ENCODE measurements around the gene POU6F2. TPM values are rescaled to one million over a fixed set of nuclear protein-coding genes. Genes with fewer than 3 reads are reported as not detected.
"Not testable (repeated sequence)": the region's sequence is repeated elsewhere in the genome, so short reads cannot be mapped to it uniquely, and the experiment has no call there.

POU6F2 gene
- total RNA-seq, 1 donor from 2014 or later: 0.16 TPM

DNA sequence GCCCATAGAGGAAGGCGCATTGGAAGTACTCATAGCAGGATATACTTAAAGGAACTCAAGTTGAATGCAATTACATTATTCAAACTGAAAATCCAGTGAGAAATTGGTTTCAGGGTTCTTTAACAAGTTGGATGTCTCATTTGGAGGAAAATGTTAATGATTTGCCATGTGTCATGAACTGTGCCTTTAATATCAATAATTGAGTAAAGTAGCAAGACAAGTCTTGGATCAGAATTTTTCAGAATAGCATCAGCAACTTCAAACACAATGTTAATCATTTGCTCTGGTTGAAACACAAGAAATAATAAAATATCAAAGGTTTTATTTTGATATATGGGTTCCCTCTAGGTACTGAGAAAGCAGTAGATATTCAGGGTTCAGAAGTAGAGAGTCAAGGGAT lies 24.5 kb upstream of the POU6F2 start:
- DNase-seq: no peak
- H3K27ac Mint-ChIP-seq: no peak overlapping the region
- peaks cover 2% of the 10 kb centered on the region for H3K27me3 Mint-ChIP-seq
- no peak overlapping the region for H3K4me3 Mint-ChIP-seq
- no peaks in the 10 kb centered on the region for H3K36me3 Mint-ChIP-seq (ENCODE audit: low read depth)
- no peaks in the 10 kb centered on the region for H3K9me3 Mint-ChIP-seq
- intact Hi-C loops (cut with micrococcal nuclease): no loop called here
- H3K4me1 Mint-ChIP-seq: no peaks in the 10 kb centered on the region

GRCh38 chr7:38953971-38954370 lies 23.7 kb upstream of the POU6F2 start:
- Mint-ChIP-seq H3K9me3 (no peaks in the 10 kb centered on the region), H3K4me1 (no peaks in the 10 kb centered on the region), H3K27ac (no peak overlapping the region), H3K4me3 (no peak overlapping the region), H3K27me3 (peaks cover 2% of the 10 kb centered on the region), H3K36me3 (ENCODE audit: low read depth) (no peaks in the 10 kb centered on the region)
- intact Hi-C loops (cut with micrococcal nuclease): no loop called here
- no peak for DNase-seq

DNA sequence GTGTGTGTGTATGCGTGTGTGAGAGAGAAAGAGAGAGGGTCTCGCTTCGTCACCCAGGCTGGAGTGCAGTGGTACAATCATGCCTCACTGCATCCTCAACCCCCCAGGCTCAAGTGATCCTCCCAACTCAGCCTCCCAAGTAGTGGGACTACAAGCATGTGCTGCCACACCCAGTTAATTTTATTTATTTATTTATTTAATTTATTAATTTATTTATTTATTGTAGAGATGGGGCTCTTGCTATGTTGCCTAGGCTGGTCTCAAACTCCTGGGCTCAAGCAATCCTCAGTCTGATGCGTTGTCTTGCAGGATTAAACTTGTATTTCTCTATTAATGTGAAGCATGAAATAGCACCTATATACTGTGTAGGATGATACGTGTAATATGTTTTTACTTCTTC lies 21.8 kb upstream of the POU6F2 start:
- Mint-ChIP-seq H3K4me1 (no peaks in the 10 kb centered on the region), H3K4me3 (no peak overlapping the region), H3K27me3 (peaks cover 2% of the 10 kb centered on the region), H3K36me3 (ENCODE audit: low read depth) (no peaks in the 10 kb centered on the region), H3K9me3 (no peaks in the 10 kb centered on the region), H3K27ac (no peak overlapping the region)
- intact Hi-C loops (cut with micrococcal nuclease): no loop called here
- DNase-seq: no peak

GRCh38 chr7:38962028-38962427 lies 15.7 kb upstream of the POU6F2 start:
- Mint-ChIP-seq H3K9me3 (no peaks in the 10 kb centered on the region), H3K4me3 (no peak overlapping the region), H3K27me3 (peaks cover 2% of the 10 kb centered on the region), H3K36me3 (ENCODE audit: low read depth) (no peaks in the 10 kb centered on the region), H3K4me1 (no peaks in the 10 kb centered on the region), H3K27ac (no peak overlapping the region)
- intact Hi-C loops (cut with micrococcal nuclease): no loop called here
- no peak for DNase-seq

- intact Hi-C loops (cut with micrococcal nuclease): no loop called here
- Mint-ChIP-seq H3K4me1 (no peaks in the 10 kb centered on the region), H3K36me3 (ENCODE audit: low read depth) (no peaks in the 10 kb centered on the region), H3K27ac (no peak overlapping the region), H3K27me3 (peaks cover 2% of the 10 kb centered on the region), H3K4me3 (no peak overlapping the region), H3K9me3 (no peaks in the 10 kb centered on the region)
- no peak for DNase-seq
These were observed 12.8 kb upstream of the POU6F2 start for GRCh38 chr7:38964921-38965320.

DNA sequence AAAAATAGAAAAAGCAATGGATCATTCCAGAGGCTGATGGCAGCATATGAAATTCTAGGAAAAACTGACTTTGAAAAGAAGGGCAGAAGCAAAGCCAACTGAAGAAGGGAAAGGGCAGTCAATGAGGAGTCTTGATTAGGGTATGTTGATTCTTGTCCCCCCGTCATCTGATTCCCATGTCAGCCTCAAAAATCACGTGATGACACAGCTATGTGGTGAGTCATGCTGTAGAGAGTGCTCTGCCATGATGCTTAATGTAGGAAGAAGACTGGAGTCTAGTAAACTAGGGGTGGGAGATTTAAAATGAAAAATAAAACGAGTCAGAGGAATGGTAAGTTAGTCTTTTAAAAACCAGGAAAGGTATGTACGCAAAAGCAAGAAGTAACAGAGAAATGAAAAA lies 3.9 kb upstream of the POU6F2 start:
- no peak overlapping the region for H3K27ac Mint-ChIP-seq
- peaks cover 36% of the 10 kb centered on the region for H3K27me3 Mint-ChIP-seq
- no peak overlapping the region for H3K4me3 Mint-ChIP-seq
- H3K9me3 Mint-ChIP-seq: no peaks in the 10 kb centered on the region
- H3K36me3 Mint-ChIP-seq (ENCODE audit: low read depth): no peaks in the 10 kb centered on the region
- H3K4me1 Mint-ChIP-seq: no peaks in the 10 kb centered on the region
- intact Hi-C loops (cut with micrococcal nuclease): no loop called here
- no peak for DNase-seq

GRCh38 chr7:38975944-38976392 lies 1.7 kb upstream of the POU6F2 start:
- Mint-ChIP-seq H3K9me3 (no peaks in the 10 kb centered on the region), H3K4me3 (no peak overlapping the region), H3K27ac (no peak overlapping the region), H3K27me3 (peaks cover 38% of the 10 kb centered on the region), H3K4me1 (no peaks in the 10 kb centered on the region), H3K36me3 (ENCODE audit: low read depth) (no peaks in the 10 kb centered on the region)
- intact Hi-C loops (cut with micrococcal nuclease): no loop called here
- DNase-seq: no peak

GRCh38 chr7:38978491-38978890 lies 782 bp downstream of the POU6F2 start:
- Mint-ChIP-seq H3K27ac (no peak overlapping the region), H3K27me3 (peaks cover 39% of the 10 kb centered on the region), H3K4me3 (no peak overlapping the region), H3K9me3 (no peaks in the 10 kb centered on the region), H3K36me3 (ENCODE audit: low read depth) (no peaks in the 10 kb centered on the region), H3K4me1 (no peaks in the 10 kb centered on the region)
- intact Hi-C loops (cut with micrococcal nuclease): no loop called here
- no peak for DNase-seq

- no peaks in the 10 kb centered on the region for H3K27me3 Mint-ChIP-seq
- H3K4me3 Mint-ChIP-seq: no peak overlapping the region
- H3K27ac Mint-ChIP-seq: no peak overlapping the region
- H3K4me1 Mint-ChIP-seq: no peaks in the 10 kb centered on the region
- no peaks in the 10 kb centered on the region for H3K36me3 Mint-ChIP-seq (ENCODE audit: low read depth)
- intact Hi-C loops (cut with micrococcal nuclease): no loop called here
- no peak for DNase-seq
- H3K9me3 Mint-ChIP-seq: no peaks in the 10 kb centered on the region
These were observed 14.5 kb downstream of the POU6F2 start for GRCh38 chr7:38992203-38992602.

- H3K36me3 Mint-ChIP-seq (ENCODE audit: low read depth): no peaks in the 10 kb centered on the region
- H3K4me3 Mint-ChIP-seq: no peak overlapping the region
- no peaks in the 10 kb centered on the region for H3K27me3 Mint-ChIP-seq
- H3K9me3 Mint-ChIP-seq: no peaks in the 10 kb centered on the region
- no peaks in the 10 kb centered on the region for H3K4me1 Mint-ChIP-seq
- no peak for DNase-seq
- intact Hi-C loops (cut with micrococcal nuclease): no loop called here
- H3K27ac Mint-ChIP-seq: no peak overlapping the region
These were observed 23.9 kb downstream of the POU6F2 start for GRCh38 chr7:39001595-39001994.

DNA sequence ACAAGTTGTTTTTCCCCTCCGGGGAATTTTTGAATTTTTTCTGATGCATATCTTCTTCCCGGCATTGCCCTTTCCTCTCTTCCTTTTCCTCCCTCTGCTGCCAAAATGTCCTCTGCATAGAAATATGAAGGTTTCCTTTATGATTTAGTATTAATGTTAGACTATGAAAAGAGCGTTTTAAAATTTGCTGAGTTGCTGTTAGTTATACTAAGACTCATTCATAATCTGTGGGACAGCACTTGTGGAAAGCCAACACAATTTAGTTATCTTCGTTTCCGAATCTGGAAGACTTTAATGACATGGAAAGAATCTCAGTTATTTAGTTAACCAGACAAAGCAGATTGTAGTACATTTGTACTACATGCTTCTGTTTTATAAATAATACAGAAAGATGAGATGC lies 25.0 kb downstream of the POU6F2 start:
- Mint-ChIP-seq H3K27ac (no peak overlapping the region), H3K4me1 (no peaks in the 10 kb centered on the region), H3K36me3 (ENCODE audit: low read depth) (no peaks in the 10 kb centered on the region), H3K9me3 (no peaks in the 10 kb centered on the region), H3K27me3 (no peaks in the 10 kb centered on the region), H3K4me3 (no peak overlapping the region)
- no peak for DNase-seq
- intact Hi-C loops (cut with micrococcal nuclease): no loop called here

DNA sequence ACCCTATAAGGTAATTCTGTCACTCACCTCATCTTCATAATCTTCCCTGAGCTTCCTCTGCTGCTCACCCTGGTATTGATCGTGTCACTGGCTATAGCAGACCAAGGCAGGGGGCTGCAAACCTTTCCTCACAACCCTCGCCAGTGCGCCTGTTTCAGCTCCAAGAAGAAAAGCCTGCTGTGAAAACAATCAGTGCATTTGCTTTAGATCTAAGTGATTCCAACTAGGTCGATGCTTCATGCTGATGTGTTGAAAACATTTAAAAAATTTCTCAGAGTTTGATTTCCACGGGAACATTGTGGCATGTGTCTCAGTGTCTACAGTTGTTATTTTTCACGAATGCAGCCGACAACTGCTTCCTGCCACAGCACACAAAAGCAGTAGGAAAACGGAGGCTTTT lies 27.3 kb downstream of the POU6F2 start:
- intact Hi-C loops (cut with micrococcal nuclease): no loop called here
- H3K4me1 Mint-ChIP-seq: no peaks in the 10 kb centered on the region
- no peaks in the 10 kb centered on the region for H3K36me3 Mint-ChIP-seq (ENCODE audit: low read depth)
- H3K9me3 Mint-ChIP-seq: no peaks in the 10 kb centered on the region
- no peak overlapping the region for H3K27ac Mint-ChIP-seq
- DNase-seq: no peak
- H3K27me3 Mint-ChIP-seq: no peaks in the 10 kb centered on the region
- no peak overlapping the region for H3K4me3 Mint-ChIP-seq

- intact Hi-C loops (cut with micrococcal nuclease): no loop called here
- H3K4me3 Mint-ChIP-seq: no peak overlapping the region
- H3K4me1 Mint-ChIP-seq: no peaks in the 10 kb centered on the region
- no peak for DNase-seq
- H3K27me3 Mint-ChIP-seq: no peaks in the 10 kb centered on the region
- no peaks in the 10 kb centered on the region for H3K9me3 Mint-ChIP-seq
- H3K36me3 Mint-ChIP-seq (ENCODE audit: low read depth): no peaks in the 10 kb centered on the region
- no peak overlapping the region for H3K27ac Mint-ChIP-seq
These were observed 27.8 kb downstream of the POU6F2 start for GRCh38 chr7:39005461-39005860.

- DNase-seq; H3K27ac Mint-ChIP-seq; H3K4me3 Mint-ChIP-seq; H3K4me1 Mint-ChIP-seq; H3K27me3 Mint-ChIP-seq; H3K36me3 Mint-ChIP-seq (ENCODE audit: low read depth); H3K9me3 Mint-ChIP-seq; intact Hi-C loops (cut with micrococcal nuclease): not testable (repeated sequence)
These were observed 35.6 kb downstream of the POU6F2 start for GRCh38 chr7:39013049-39013939.

- H3K27me3 Mint-ChIP-seq: no peaks in the 10 kb centered on the region
- no peaks in the 10 kb centered on the region for H3K9me3 Mint-ChIP-seq
- H3K4me3 Mint-ChIP-seq: no peak overlapping the region
- intact Hi-C loops (cut with micrococcal nuclease): no loop called here
- no peaks in the 10 kb centered on the region for H3K4me1 Mint-ChIP-seq
- H3K27ac Mint-ChIP-seq: no peak overlapping the region
- H3K36me3 Mint-ChIP-seq (ENCODE audit: low read depth): no peaks in the 10 kb centered on the region
- DNase-seq: no peak
These were observed 38.9 kb downstream of the POU6F2 start for GRCh38 chr7:39016609-39017008.
